Coronary artery (tissue), 2 donors: ENCODE results near the gene KLK10.

Experiments
- DNase-seq: peaks from one replicate; pipeline ENCODE4 v3.0.0-alpha.2; 2017; ENCODE audit warnings: low spot score
- H3K27ac ChIP-seq, 2 donors: fragments of 200-600 bp; sonication (generic); one replicate each; pipeline ENCODE4 v1.5.1; 2016 to 2019
- H3K4me3 ChIP-seq: fragments of 200-600 bp; sonication (generic); 2 replicates; pipeline ENCODE4 v1.5.1; 2016; ENCODE audit warnings: mild to moderate bottlenecking, moderate library complexity
- TF ChIP-seq, protein P1 (sequence below): fragments of 200-600 bp; sonication (generic); IDR thresholded peaks from one replicate; pipeline ENCODE4 v1.5.1; 2019; ENCODE audit warnings: antibody characterized with exemption

Gene KLK10

DNA sequence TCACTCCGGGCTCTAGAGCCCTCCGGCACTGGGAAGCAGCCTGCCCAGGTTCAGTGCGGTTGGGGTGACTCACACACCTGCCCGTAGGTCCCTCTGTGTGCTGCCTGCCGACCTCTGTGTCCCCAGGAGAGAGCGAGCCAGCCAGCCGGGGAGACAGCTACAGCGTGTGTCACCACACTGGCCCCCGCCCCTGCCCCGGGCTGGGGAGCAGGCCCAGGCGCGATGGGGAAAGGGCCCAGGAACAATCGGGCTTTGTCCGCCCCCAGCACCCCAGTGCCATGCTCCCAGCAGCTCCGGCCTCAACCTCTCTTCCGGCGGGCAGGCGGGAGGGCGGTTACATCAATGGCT lies 50.1 kb downstream of the KLK10 start, which contains the start of gene KLK6:
Gene KLK6 (minus strand): TSS at position 179 of the 348 bp plus-strand sequence. CDS start 1,487 bp downstream, outside the sequence.
- H3K27ac ChIP-seq, result no peak within 1 kb of the TSS
- DNase-seq, result no peak
- H3K4me3 ChIP-seq, result no peak within 1 kb of the TSS
- TF ChIP-seq, protein P1, sequence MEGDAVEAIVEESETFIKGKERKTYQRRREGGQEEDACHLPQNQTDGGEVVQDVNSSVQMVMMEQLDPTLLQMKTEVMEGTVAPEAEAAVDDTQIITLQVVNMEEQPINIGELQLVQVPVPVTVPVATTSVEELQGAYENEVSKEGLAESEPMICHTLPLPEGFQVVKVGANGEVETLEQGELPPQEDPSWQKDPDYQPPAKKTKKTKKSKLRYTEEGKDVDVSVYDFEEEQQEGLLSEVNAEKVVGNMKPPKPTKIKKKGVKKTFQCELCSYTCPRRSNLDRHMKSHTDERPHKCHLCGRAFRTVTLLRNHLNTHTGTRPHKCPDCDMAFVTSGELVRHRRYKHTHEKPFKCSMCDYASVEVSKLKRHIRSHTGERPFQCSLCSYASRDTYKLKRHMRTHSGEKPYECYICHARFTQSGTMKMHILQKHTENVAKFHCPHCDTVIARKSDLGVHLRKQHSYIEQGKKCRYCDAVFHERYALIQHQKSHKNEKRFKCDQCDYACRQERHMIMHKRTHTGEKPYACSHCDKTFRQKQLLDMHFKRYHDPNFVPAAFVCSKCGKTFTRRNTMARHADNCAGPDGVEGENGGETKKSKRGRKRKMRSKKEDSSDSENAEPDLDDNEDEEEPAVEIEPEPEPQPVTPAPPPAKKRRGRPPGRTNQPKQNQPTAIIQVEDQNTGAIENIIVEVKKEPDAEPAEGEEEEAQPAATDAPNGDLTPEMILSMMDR, result no peak

DNA sequence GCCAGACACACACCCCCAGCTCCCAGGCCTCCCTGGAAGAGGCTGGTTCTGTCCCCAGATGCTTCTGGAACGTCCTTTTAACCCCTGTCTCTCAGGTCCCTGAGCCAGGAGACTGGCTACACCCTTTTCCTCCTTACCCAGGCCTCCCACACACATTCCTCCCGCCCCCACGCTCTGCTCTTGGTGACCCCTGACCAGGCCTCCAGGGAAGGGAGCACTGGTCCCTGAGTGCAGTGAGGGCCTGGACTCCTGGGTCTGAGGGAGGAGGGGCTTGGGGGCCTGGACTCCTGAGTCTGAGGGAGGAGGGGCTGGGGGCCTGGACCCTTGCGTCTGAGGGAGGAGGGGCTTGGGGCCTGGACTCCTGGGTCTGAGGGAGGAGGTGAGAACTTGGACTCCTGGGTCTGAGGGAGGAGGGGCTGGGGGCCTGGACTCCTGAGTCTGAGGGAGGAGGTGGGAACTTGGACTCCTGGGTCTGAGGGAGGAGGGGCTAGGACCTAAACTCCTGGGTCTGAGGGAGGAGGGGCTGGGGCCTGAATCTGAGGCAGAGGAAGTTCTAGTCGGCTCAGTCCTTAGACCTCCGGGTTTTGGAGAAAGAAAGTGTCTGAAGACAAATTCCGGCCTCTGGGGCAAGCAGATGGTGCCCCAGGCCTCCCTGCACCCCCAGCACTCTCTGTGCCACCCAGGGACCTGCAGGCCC lies 50.6 kb downstream of the KLK10 start:
- DNase-seq, result no peak
- TF ChIP-seq, protein P1, result no peak
- Histone ChIP-seq H3K4me3 (no peak overlapping the region), H3K27ac (no peak overlapping the region)

DNA sequence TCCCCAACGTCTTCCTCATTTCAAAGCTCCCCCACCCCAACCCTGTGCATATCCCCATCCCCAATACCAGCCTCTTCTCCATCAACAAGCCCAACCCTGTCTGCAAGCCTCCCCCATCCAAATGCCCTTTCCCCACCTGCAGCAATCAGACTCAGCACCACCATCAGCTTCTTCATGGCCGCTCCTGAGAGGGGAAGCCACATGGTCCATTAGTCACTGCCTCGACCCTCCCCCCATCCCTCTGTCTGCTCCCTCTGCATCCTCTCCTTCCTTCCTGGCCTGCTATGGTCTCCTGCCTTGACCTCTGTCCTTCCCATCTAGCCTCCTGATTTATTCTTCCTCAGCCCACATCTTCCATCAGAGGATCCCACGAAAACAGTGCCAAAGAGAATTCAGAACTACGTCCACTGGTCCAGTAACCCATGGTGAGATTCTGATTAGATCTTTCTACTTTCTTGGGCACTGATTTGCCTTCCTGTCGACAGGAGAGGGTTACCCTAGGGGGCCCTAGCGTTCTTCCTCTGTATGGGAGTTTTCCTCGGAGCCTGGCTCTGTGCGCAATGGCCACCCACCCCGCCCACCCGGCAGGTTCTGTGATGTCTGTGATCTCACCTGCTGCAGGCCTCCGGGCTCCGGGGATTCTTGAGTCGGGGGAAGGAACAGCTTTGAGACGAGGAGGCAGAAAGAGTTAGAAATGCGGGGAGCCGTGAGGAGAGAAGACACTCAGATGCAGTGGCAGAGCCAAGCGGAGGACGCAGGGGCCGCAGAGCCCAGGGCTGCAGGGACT lies 51.4 kb downstream of the KLK10 start:
- Histone ChIP-seq H3K27ac (no peak overlapping the region), H3K4me3 (no peak overlapping the region)
- no peak for DNase-seq
- TF ChIP-seq, protein P1, result no peak

DNA sequence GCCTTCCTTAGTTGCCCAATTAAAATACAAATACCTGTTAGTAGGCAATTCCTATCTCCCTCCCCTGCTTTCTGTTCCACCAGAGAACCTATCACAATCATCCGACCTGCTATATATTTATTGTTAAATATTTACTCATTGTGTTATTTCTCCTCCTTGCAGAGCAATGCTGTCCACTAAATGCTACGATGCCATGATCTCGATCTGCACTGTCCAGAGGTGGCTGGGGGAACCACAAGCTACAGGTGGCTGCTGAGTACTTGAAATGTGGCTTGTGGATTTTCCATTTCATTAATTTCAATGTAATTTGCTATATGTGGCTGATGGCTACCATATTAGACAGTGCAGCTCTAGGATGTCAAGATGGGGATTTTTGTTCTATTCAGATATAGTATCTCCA lies 55.2 kb downstream of the KLK10 start:
- Histone ChIP-seq H3K27ac (no peak overlapping the region), H3K4me3 (no peak overlapping the region)
- no peak for DNase-seq
- TF ChIP-seq, protein P1, result no peak

DNA sequence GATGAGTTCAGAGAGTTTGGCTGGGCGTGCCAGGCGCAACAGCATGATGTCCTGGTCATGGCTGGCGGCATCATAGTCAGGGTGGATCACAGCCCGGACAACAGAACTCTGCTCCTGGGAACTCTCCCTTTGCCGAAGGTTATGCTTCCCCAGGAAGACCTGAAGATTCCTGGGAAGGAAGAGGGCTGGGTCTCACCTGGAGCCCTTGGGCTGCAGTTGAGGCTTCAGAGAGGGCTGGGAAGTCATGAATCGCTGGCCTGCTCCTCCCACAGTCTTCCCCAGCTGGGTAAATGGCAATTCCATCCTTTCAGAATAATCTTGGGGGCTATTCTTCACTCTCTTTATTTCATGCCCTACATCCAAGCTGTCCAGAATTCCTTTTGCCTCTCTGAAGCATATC lies 56.1 kb downstream of the KLK10 start:
- TF ChIP-seq, protein P1, result no peak

More for the DNA sequence above, 56.1 kb downstream of the KLK10 start:
- no peak overlapping the region for H3K27ac ChIP-seq
- no peak for DNase-seq
- no peak overlapping the region for H3K4me3 ChIP-seq
